Measurements from ENCODE around the gene IRX2. TPM values are rescaled to one million over a fixed set of nuclear protein-coding genes. Genes with fewer than 3 reads are reported as not detected.

The IRX2 gene
- total RNA-seq, 1 experiment from 2014 or later = not detected

- H3K79me2 ChIP-seq (ENCODE audit: low read depth) = no peaks in the 10 kb centered on the region
- no peak for TF ChIP-seq CTCF (conservative IDR thresholded peaks at IDR 0.05)
- no peak for TF ChIP-seq EZH2 (IDR thresholded peaks at IDR 0.05; ENCODE audit: low read depth)
- ChIA-PET CTCF (no interaction called here), POLR2A (ENCODE audit: unreplicated experiment) (no interaction called here)
- no peaks in the 10 kb centered on the region for H3K9me2 ChIP-seq (ENCODE audit: insufficient read depth)
- no peaks in the 10 kb centered on the region for H4K20me1 ChIP-seq (ENCODE audit: insufficient read depth)
- 0 out of 2 replicates have a peak, but pooled peaks cover 3% of the 10 kb centered on the region for H3F3A ChIP-seq (ENCODE audit: insufficient read depth, low read depth)
- H3K36me3 ChIP-seq (ENCODE audit: low read depth) = no peaks in the 10 kb centered on the region
- intact Hi-C loops (cut with micrococcal nuclease; ENCODE audit: unreplicated experiment) = no loop called here
- no peaks in the 10 kb centered on the region for H3K9me3 ChIP-seq (ENCODE audit: insufficient read depth, low read depth)
- H3K4me3 ChIP-seq = no peak overlapping the region
- DNase-seq = no peak
- H3K4me1 ChIP-seq (replicated peaks; ENCODE audit: insufficient read depth) = no peaks in the 10 kb centered on the region
- peaks cover 91% of the 10 kb centered on the region for H3K27me3 ChIP-seq (ENCODE audit: insufficient read depth, low read depth)
- BruUV-seq (replicated peaks) = no TSS peak
- no peak overlapping the region for H3K4me2 ChIP-seq
- H2AFZ ChIP-seq = no peak overlapping the region
- H3K27ac ChIP-seq = no peak overlapping the region
Observed at GRCh38 chr5:2699231-2699630, 52.2 kb downstream of the IRX2 start.

- no peak for DNase-seq
- H3K9me3 ChIP-seq (ENCODE audit: insufficient read depth, low read depth) = no peaks in the 10 kb centered on the region
- no peak overlapping the region for H3K4me3 ChIP-seq
- no peaks in the 10 kb centered on the region for H4K20me1 ChIP-seq (ENCODE audit: insufficient read depth)
- no TSS peak for BruUV-seq (replicated peaks)
- no peak overlapping the region for H3K27ac ChIP-seq
- POLR2A ChIA-PET (ENCODE audit: unreplicated experiment) = no interaction called here
- TF ChIP-seq CTCF (conservative IDR thresholded peaks at IDR 0.05) (no peak), EZH2 (IDR thresholded peaks at IDR 0.05; ENCODE audit: low read depth) (no peak)
- no peaks in the 10 kb centered on the region for H3K36me3 ChIP-seq (ENCODE audit: low read depth)
- intact Hi-C loops (cut with micrococcal nuclease; ENCODE audit: unreplicated experiment) = no loop called here
- H3K27me3 ChIP-seq (ENCODE audit: insufficient read depth, low read depth) = peaks cover 88% of the 10 kb centered on the region
- H3K4me1 ChIP-seq (replicated peaks; ENCODE audit: insufficient read depth) = no peaks in the 10 kb centered on the region
- 0 out of 2 replicates have a peak, but pooled peaks cover 3% of the 10 kb centered on the region for H3F3A ChIP-seq (ENCODE audit: insufficient read depth, low read depth)
- no peaks in the 10 kb centered on the region for H3K9me2 ChIP-seq (ENCODE audit: insufficient read depth)
- CTCF ChIA-PET = no interaction called here
- H2AFZ ChIP-seq = no peak overlapping the region
- no peak overlapping the region for H3K4me2 ChIP-seq
- no peaks in the 10 kb centered on the region for H3K79me2 ChIP-seq (ENCODE audit: low read depth)
Observed at GRCh38 chr5:2698581-2698980, 52.9 kb downstream of the IRX2 start.

- Histone ChIP-seq H3K27me3 (ENCODE audit: insufficient read depth, low read depth) (peaks cover 88% of the 10 kb centered on the region), H2AFZ (no peak overlapping the region), H3K4me1 (replicated peaks; ENCODE audit: insufficient read depth) (no peaks in the 10 kb centered on the region), H4K20me1 (ENCODE audit: insufficient read depth) (no peaks in the 10 kb centered on the region; the same call in 1 of the 2 replicates), H3K4me3 (no peak overlapping the region), H3K9me2 (ENCODE audit: insufficient read depth) (no peaks in the 10 kb centered on the region), H3K36me3 (ENCODE audit: low read depth) (no peaks in the 10 kb centered on the region), H3K4me2 (no peak overlapping the region), H3F3A (ENCODE audit: insufficient read depth, low read depth) (0 out of 2 replicates have a peak, but pooled peaks cover 3% of the 10 kb centered on the region), H3K27ac (no peak overlapping the region), H3K79me2 (ENCODE audit: low read depth) (no peaks in the 10 kb centered on the region), H3K9me3 (ENCODE audit: insufficient read depth, low read depth) (no peaks in the 10 kb centered on the region)
- DNase-seq = no peak
- intact Hi-C loops (cut with micrococcal nuclease; ENCODE audit: unreplicated experiment) = no loop called here
- ChIA-PET CTCF (no interaction called here), POLR2A (ENCODE audit: unreplicated experiment) (no interaction called here)
- TF ChIP-seq CTCF (conservative IDR thresholded peaks at IDR 0.05) (no peak), EZH2 (IDR thresholded peaks at IDR 0.05; ENCODE audit: low read depth) (0 out of 2 replicates have a peak, but pooled peaks have one; percentile 14)
- BruUV-seq (replicated peaks) = no TSS peak
Observed at GRCh38 chr5:2697446-2698200, 53.9 kb downstream of the IRX2 start.
